Measurements from ENCODE around the gene NCKAP5. TPM values are rescaled to one million over a fixed set of nuclear protein-coding genes. Genes with fewer than 3 reads are reported as not detected.
A peak's percentile ranks its signal among the peaks of the same experiment; 100 is the strongest.

Gene NCKAP5
- total RNA-seq, 1 experiment from 2014 or later = 3.2 TPM

GRCh38 chr2:133109772-133110171 lies 458.5 kb downstream of the NCKAP5 start:
- CTCF ChIA-PET = no interaction called here
- Histone ChIP-seq H3K4me2 (ENCODE audit: low read length) (peak overlapping the region; percentile 31), H3K4me1 (ENCODE audit: insufficient read depth, low read length) (peaks cover 16% of the 10 kb centered on the region), H3K36me3 (ENCODE audit: low read depth, low read length) (no peaks in the 10 kb centered on the region), H3K9me2 (replicated peaks; ENCODE audit: low read length) (no peaks in the 10 kb centered on the region), H3F3A (ENCODE audit: low read length, unreplicated experiment) (no peaks in the 10 kb centered on the region), H2AFZ (ENCODE audit: low read length) (no peak overlapping the region), H4K20me1 (ENCODE audit: low read length) (no peaks in the 10 kb centered on the region), H3K4me3 (ENCODE audit: low read length) (no peak overlapping the region), H3K27ac (ENCODE audit: low read length) (peak overlapping the region; percentile 36; the same call in 1 of the 2 replicates), H3K9ac (ENCODE audit: low read length) (no peak overlapping the region), H3K9me3 (ENCODE audit: low read length) (no peaks in the 10 kb centered on the region), H3K79me2 (ENCODE audit: low read length) (no peaks in the 10 kb centered on the region), H3K27me3 (ENCODE audit: low read length) (no peaks in the 10 kb centered on the region)
- ATAC-seq (peak; percentile 99), DNase-seq (peak; percentile 87)
- POLR2A ChIA-PET (ENCODE audit: unreplicated experiment) = no interaction called here
- BruUV-seq (replicated peaks) = no TSS peak
- intact Hi-C loops (cut with micrococcal nuclease) = no loop called here
- TF ChIP-seq EZH2phosphoT487 (IDR thresholded peaks at IDR 0.05; ENCODE audit: borderline replicate concordance, low read length) (no peak), EZH2 (IDR thresholded peaks at IDR 0.05; ENCODE audit: low read length, unreplicated experiment) (no peak), CTCF (conservative IDR thresholded peaks at IDR 0.05; ENCODE audit: low read depth, low read length) (no peak)

GRCh38 chr2:133107058-133107815 lies 461.0 kb downstream of the NCKAP5 start:
- POLR2A ChIA-PET (ENCODE audit: unreplicated experiment) = interaction anchor here (0.6 kb wide), 1 partner anchor 12 kb away, joined by 4 read pairs; no protein-coding TSS in a partner anchor
- CTCF ChIA-PET = no interaction called here
- H2AFZ ChIP-seq (ENCODE audit: low read length) = no peak overlapping the region
- no peaks in the 10 kb centered on the region for H3K27me3 ChIP-seq (ENCODE audit: low read length)
- H3K4me3 ChIP-seq (ENCODE audit: low read length) = no peak overlapping the region
- H3K36me3 ChIP-seq (ENCODE audit: low read depth, low read length) = no peaks in the 10 kb centered on the region
- H3K4me2 ChIP-seq (ENCODE audit: low read length) = no peak overlapping the region
- no peaks in the 10 kb centered on the region for H3K9me2 ChIP-seq (replicated peaks; ENCODE audit: low read length)
- intact Hi-C loops (cut with micrococcal nuclease) = no loop called here
- H4K20me1 ChIP-seq (ENCODE audit: low read length) = no peaks in the 10 kb centered on the region
- H3K27ac ChIP-seq (ENCODE audit: low read length) = no peak overlapping the region
- BruUV-seq (replicated peaks) = no TSS peak
- peaks cover 16% of the 10 kb centered on the region for H3K4me1 ChIP-seq (ENCODE audit: insufficient read depth, low read length)
- no peak overlapping the region for H3K9ac ChIP-seq (ENCODE audit: low read length)
- no peaks in the 10 kb centered on the region for H3K9me3 ChIP-seq (ENCODE audit: low read length)
- DNase-seq (no peak), ATAC-seq (no peak)
- no peak for TF ChIP-seq EZH2 (IDR thresholded peaks at IDR 0.05; ENCODE audit: low read length, unreplicated experiment)
- TF ChIP-seq EZH2phosphoT487 (IDR thresholded peaks at IDR 0.05; ENCODE audit: borderline replicate concordance, low read length) = no peak
- no peak for TF ChIP-seq CTCF (conservative IDR thresholded peaks at IDR 0.05; ENCODE audit: low read depth, low read length)
- H3K79me2 ChIP-seq (ENCODE audit: low read length) = no peaks in the 10 kb centered on the region
- H3F3A ChIP-seq (ENCODE audit: low read length, unreplicated experiment) = no peaks in the 10 kb centered on the region

- H3K79me2 ChIP-seq (ENCODE audit: low read length) = no peaks in the 10 kb centered on the region
- H3K4me2 ChIP-seq (ENCODE audit: low read length) = no peak overlapping the region
- H3K9ac ChIP-seq (ENCODE audit: low read length) = no peak overlapping the region
- H3K27ac ChIP-seq (ENCODE audit: low read length) = no peak overlapping the region
- no peaks in the 10 kb centered on the region for H3F3A ChIP-seq (ENCODE audit: low read length, unreplicated experiment)
- H3K36me3 ChIP-seq (ENCODE audit: low read depth, low read length) = no peaks in the 10 kb centered on the region
- no TSS peak for BruUV-seq (replicated peaks)
- no peaks in the 10 kb centered on the region for H3K27me3 ChIP-seq (ENCODE audit: low read length)
- peaks cover 7% of the 10 kb centered on the region for H3K4me1 ChIP-seq (ENCODE audit: insufficient read depth, low read length)
- no peaks in the 10 kb centered on the region for H3K9me2 ChIP-seq (replicated peaks; ENCODE audit: low read length)
- ChIA-PET POLR2A (ENCODE audit: unreplicated experiment) (no interaction called here), CTCF (no interaction called here)
- H4K20me1 ChIP-seq (ENCODE audit: low read length) = no peaks in the 10 kb centered on the region
- no peak overlapping the region for H2AFZ ChIP-seq (ENCODE audit: low read length)
- DNase-seq (no peak), ATAC-seq (no peak)
- no peak overlapping the region for H3K4me3 ChIP-seq (ENCODE audit: low read length)
- TF ChIP-seq EZH2phosphoT487 (IDR thresholded peaks at IDR 0.05; ENCODE audit: borderline replicate concordance, low read length) (no peak), EZH2 (IDR thresholded peaks at IDR 0.05; ENCODE audit: low read length, unreplicated experiment) (no peak), CTCF (conservative IDR thresholded peaks at IDR 0.05; ENCODE audit: low read depth, low read length) (no peak)
- H3K9me3 ChIP-seq (ENCODE audit: low read length) = no peaks in the 10 kb centered on the region
- intact Hi-C loops (cut with micrococcal nuclease) = no loop called here
Measured at GRCh38 chr2:133104871-133105270, 463.4 kb downstream of the NCKAP5 start.

Measured in PC-3 (cell line).